IMR-90 (cell line): ENCODE results near the gene DOCK2. TPM values are rescaled to one million over a fixed set of nuclear protein-coding genes. Genes with fewer than 3 reads are reported as not detected.
A peak's percentile ranks its signal among the peaks of the same experiment; 100 is the strongest.

Experiments
- ATAC-seq: fragments of 200-7000 bp; cut with Tn5 transposase; 2 replicates; pipeline ENCODE4 v1.9.1; 2020; ENCODE audit warnings: low read depth, mild to moderate bottlenecking, moderate library complexity
- BruUV-seq: library from RNA; stranded (reverse); fragments of 400-500 nt; replicated peaks from 2 replicates; lab custom pipeline; 2021; lab: Mats Ljungman, UMichigan
- CTCF ChIA-PET: fragments of 300-600 bp; formaldehyde crosslinking; extraction: SDS; loops from one replicate; lab custom pipeline; 2021; ENCODE audit warnings: antibody characterized with exemption; lab: Yijun Ruan, JAX
- POLR2A ChIA-PET: fragments of 300-600 bp; sonication (Branson Sonifier 250); formaldehyde crosslinking; loops from one replicate; lab custom pipeline; 2022; ENCODE audit warnings: antibody characterized with exemption; ENCODE audit not compliant: unreplicated experiment; lab: Charles Lee
- DNase-seq: peaks from one replicate; pipeline ENCODE4 v3.0.0; 2013
- H2AFZ ChIP-seq: replicated peaks from 2 replicates; pipeline ENCODE3; 2013; ENCODE audit warnings: low read length, mild to moderate bottlenecking; ENCODE audit not compliant: poor library complexity
- H2AK5ac ChIP-seq: 2 replicates; pipeline ENCODE4 v1.6.1; 2013; ENCODE audit warnings: low read depth, low read length, inconsistent platforms
- H2AK9ac ChIP-seq: replicated peaks from 2 replicates; pipeline ENCODE3; 2013; ENCODE audit warnings: mild to moderate bottlenecking, low read depth, low read length, moderate library complexity; ENCODE audit not compliant: poor library complexity
- H2BK120ac ChIP-seq: 2 replicates; pipeline ENCODE4 v1.6.1; 2013; ENCODE audit warnings: low read depth, low read length, inconsistent platforms
- H2BK15ac ChIP-seq: 3 replicates; pipeline ENCODE4 v1.6.1; 2013; ENCODE audit warnings: low read depth, low read length, inconsistent platforms
- H2BK20ac ChIP-seq: 2 replicates; pipeline ENCODE4 v1.6.1; 2013; ENCODE audit warnings: low read depth, mild to moderate bottlenecking, inconsistent platforms, low read length, moderate library complexity
- H2BK5ac ChIP-seq: 2 replicates; pipeline ENCODE4 v1.6.1; 2013; ENCODE audit warnings: mild to moderate bottlenecking, low read depth, low read length, inconsistent platforms; ENCODE audit not compliant: poor library complexity, severe bottlenecking
- H3K14ac ChIP-seq: replicated peaks from 2 replicates; pipeline ENCODE4 v1.6.1; 2013; ENCODE audit warnings: low read depth, low read length, inconsistent platforms
- H3K18ac ChIP-seq: 2 replicates; pipeline ENCODE4 v1.6.1; 2013; ENCODE audit warnings: low read depth, low read length, control low read depth
- H3K23ac ChIP-seq: 2 replicates; pipeline ENCODE4 v1.6.1; 2013; ENCODE audit warnings: low read depth, low read length, inconsistent platforms
- H3K27ac ChIP-seq: 2 replicates; pipeline ENCODE4 v1.5.1; 2013; ENCODE audit warnings: mild to moderate bottlenecking, control low read depth, low read length; ENCODE audit not compliant: insufficient read depth
- H3K27me3 ChIP-seq: 2 replicates; pipeline ENCODE4 v1.6.1; 2013; ENCODE audit warnings: low read length; ENCODE audit not compliant: control insufficient read depth, insufficient read depth
- H3K36me3 ChIP-seq: 2 replicates; pipeline ENCODE4 v1.6.1; 2013; ENCODE audit warnings: low read length, mixed read lengths; ENCODE audit not compliant: control insufficient read depth, insufficient read depth
- H3K4ac ChIP-seq: 2 replicates; pipeline ENCODE4 v1.6.1; 2013; ENCODE audit warnings: low read depth, low read length, inconsistent platforms
- H3K4me1 ChIP-seq: 2 replicates; pipeline ENCODE4 v1.6.1; 2013; ENCODE audit warnings: low read length, mixed read lengths; ENCODE audit not compliant: control insufficient read depth, insufficient read depth
- H3K4me2 ChIP-seq: 2 replicates; pipeline ENCODE4 v1.6.1; 2013; ENCODE audit warnings: low read depth, mild to moderate bottlenecking, control low read depth, low read length, moderate library complexity
- H3K4me3 ChIP-seq: 2 replicates; pipeline ENCODE4 v1.5.1; 2013; ENCODE audit warnings: low read depth, mild to moderate bottlenecking, control low read depth, low read length, moderate library complexity; ENCODE audit not compliant: insufficient read depth
- H3K56ac ChIP-seq: 2 replicates; pipeline ENCODE4 v1.6.1; 2013; ENCODE audit warnings: low read length, inconsistent platforms; ENCODE audit not compliant: insufficient read depth; ENCODE audit errors: extremely low read depth
- H3K79me1 ChIP-seq, 2 experiments: 2 replicates each; pipeline ENCODE4 v1.6.1; 2013; ENCODE audit warnings: low read length in 2 of 2, inconsistent platforms in 1 of 2, low read depth in 1 of 2
- H3K9ac ChIP-seq: 2 replicates; pipeline ENCODE4 v1.6.1; 2013; ENCODE audit warnings: low read depth, low read length, control low read depth
- H3K9me1 ChIP-seq: 2 replicates; pipeline ENCODE4 v1.6.1; 2013; ENCODE audit warnings: low read length, inconsistent platforms; ENCODE audit not compliant: insufficient read depth
- H3K9me3 ChIP-seq: 2 replicates; pipeline ENCODE4 v1.6.1; 2013; ENCODE audit warnings: low read length; ENCODE audit not compliant: control insufficient read depth, insufficient read depth
- H4K20me1 ChIP-seq: 2 replicates; pipeline ENCODE4 v1.6.1; 2013; ENCODE audit warnings: low read length, inconsistent platforms; ENCODE audit not compliant: insufficient read depth
- H4K5ac ChIP-seq: 2 replicates; pipeline ENCODE4 v1.6.1; 2013; ENCODE audit warnings: mild to moderate bottlenecking, low read depth, low read length, control low read depth
- H4K8ac ChIP-seq, 2 experiments: 2 replicates each; pipeline ENCODE4 v1.6.1; 2013; ENCODE audit warnings: low read depth in 2 of 2, low read length in 2 of 2, control low read depth in 1 of 2, inconsistent platforms in 1 of 2
- H4K91ac ChIP-seq: 2 replicates; pipeline ENCODE4 v1.6.1; 2013; ENCODE audit warnings: low read depth, low read length, inconsistent platforms; ENCODE audit not compliant: insufficient read depth
- CEBPB ChIP-seq: IDR thresholded peaks from 2 replicates; pipeline ENCODE4 v1.6.1; 2012; ENCODE audit warnings: low read depth, low read length, improper control_type of control experiment
- FOS ChIP-seq: fragments of 150-350 bp; IDR thresholded peaks from 2 replicates; pipeline ENCODE4 v1.6.1; 2016; ENCODE audit warnings: low read depth, low read length
- MAFK ChIP-seq: IDR thresholded peaks from 2 replicates; pipeline ENCODE4 v1.6.1; 2012; ENCODE audit warnings: low read depth, low read length, improper control_type of control experiment
- MAZ ChIP-seq: IDR thresholded peaks from 2 replicates; pipeline ENCODE4 v1.6.1; 2012; ENCODE audit warnings: low read depth, mild to moderate bottlenecking, low read length, improper control_type of control experiment, moderate library complexity, borderline replicate concordance
- NFE2L2 ChIP-seq: fragments of 150-350 bp; IDR thresholded peaks from 2 replicates; pipeline ENCODE4 v1.6.1; 2016; ENCODE audit warnings: low read depth, mild to moderate bottlenecking, low read length
- RAD21 ChIP-seq: IDR thresholded peaks from 2 replicates; pipeline ENCODE4 v1.6.1; 2012; ENCODE audit warnings: low read length, improper control_type of control experiment
- RCOR1 ChIP-seq: IDR thresholded peaks from 2 replicates; pipeline ENCODE4 v1.6.1; 2012; ENCODE audit warnings: mild to moderate bottlenecking, low read length, improper control_type of control experiment; ENCODE audit not compliant: insufficient replicate concordance
- RFX5 ChIP-seq: IDR thresholded peaks from 2 replicates; pipeline ENCODE4 v1.8.0; 2012; ENCODE audit warnings: low read depth, mild to moderate bottlenecking, low read length, moderate library complexity
- SMC3 ChIP-seq: fragments of 150-350 bp; IDR thresholded peaks from 2 replicates; pipeline ENCODE4 v1.6.1; 2016; ENCODE audit warnings: low read depth, mild to moderate bottlenecking, antibody characterized with exemption, low read length, moderate library complexity
- WGBS, 2 experiments: methylation state at CpG; one replicate each; pipeline versions ENCODE4 v1.1.5 to v1.1.7; 2013; ENCODE audit warnings: missing lambda C conversion rate in 2 of 2; ENCODE audit not compliant: insufficient read length in 1 of 2; ENCODE audit errors: extremely low coverage in 2 of 2; 5-methylcytosine and 5-hydroxymethylcytosine counted together
- dilution Hi-C: fragments of 300-500 bp; cut with HindIII; formaldehyde crosslinking; loops from one replicate; pipeline ENCODE4 v1.14.3; 2018; ENCODE audit warnings: low sequenced_read_pairs; ENCODE audit not compliant: unreplicated experiment
- in situ Hi-C: fragments of 300-500 bp; cut with MboI; formaldehyde crosslinking; loops from 3 replicates; pipeline ENCODE4 v1.14.3; 2019; ENCODE audit warnings: low sequenced_read_pairs, inconsistent platforms, mixed read lengths
- intact Hi-C: fragments of 100-400 bp; cut with micrococcal nuclease; formaldehyde crosslinking; loops from 2 replicates; pipeline ENCODE4 v1.10.0; 2022
- polyA plus RNA-seq, 3 experiments: library from polyadenylated mRNA; depleted of rRNA; stranded (reverse); fragments of >200 nt; gene quantifications; 2 replicates each; pipeline ENCODE4 v1.2.3, GENCODE V29; 2012; ENCODE audit warnings: low replicate concordance in 1 of 3
- total RNA-seq: library from RNA; depleted of rRNA; stranded (reverse); fragments of >200 nt; gene quantifications from 2 replicates; pipeline ENCODE4 v1.2.3, GENCODE V29; 2012
- TF ChIP-seq, protein P1 (sequence below): fragments of 150-350 bp; IDR thresholded peaks from 2 replicates; pipeline ENCODE4 v1.6.1; 2017; ENCODE audit warnings: mild to moderate bottlenecking, antibody characterized with exemption, low read length, low read depth

The DOCK2 gene
- total and polyA plus RNA-seq, 2 of the 4 experiments (the other 2 are of a cell fraction): 0.72 to 3.0 TPM

- CTCF ChIA-PET: interaction anchor here (0.6 to 1.2 kb wide), 3 partner anchors 28 to 174 kb away, joined by 3 to 6 read pairs (median 3); partner anchors contain the start of gene INSYN2B
- peak overlapping the region; percentile 98; the same call in 1 of the 2 replicates for H2AK5ac ChIP-seq
- H4K20me1 ChIP-seq: no peaks in the 10 kb centered on the region
- H3K4ac ChIP-seq: peak overlapping the region; percentile 95
- peak overlapping the region; percentile 91 for H3K14ac ChIP-seq
- peak overlapping the region; percentile 93; the same call in 1 of the 2 replicates for H4K91ac ChIP-seq
- no peak overlapping the region for H2AK9ac ChIP-seq
- no peak overlapping the region for H2AFZ ChIP-seq
- peak overlapping the region; percentile 94 for H2BK120ac ChIP-seq
- POLR2A ChIA-PET: no interaction called here
- in situ Hi-C loops: no loop called here
- H3K79me1 ChIP-seq: peaks cover 0 to 3% of the 10 kb centered on the region in 2 experiments; a peak in 1 of 4 replicates
- BruUV-seq: no TSS peak
- H2BK5ac ChIP-seq: no peak overlapping the region
- H4K8ac ChIP-seq: peak overlapping the region; percentile 76 to 91
- H3K23ac ChIP-seq: peak overlapping the region; percentile 62; the same call in 1 of the 2 replicates
- 0 out of 2 replicates have a peak overlapping the region, but pooled peaks have one; percentile 22 for H3K56ac ChIP-seq
- H3K9ac ChIP-seq: no peak overlapping the region
- ATAC-seq (no peak), DNase-seq (no peak)
- intact Hi-C loops: loop anchor here (10.0 kb wide), 3 partner anchors 139 to 1231 kb away; partner anchors contain the start of genes PANK3 and SPDL1
- peak overlapping the region; percentile 97 for H2BK20ac ChIP-seq
- no peaks in the 10 kb centered on the region for H3K27me3 ChIP-seq
- peak overlapping the region; percentile 77; the same call in 2 of the 3 replicates for H2BK15ac ChIP-seq
- no peak overlapping the region for H3K4me3 ChIP-seq
- TF ChIP-seq NFE2L2 (no peak), SMC3 (no peak), RAD21 (no peak), MAZ (no peak), CEBPB (no peak), MAFK (no peak), RCOR1 (no peak), RFX5 (no peak), FOS (no peak)
- TF ChIP-seq, protein P1, sequence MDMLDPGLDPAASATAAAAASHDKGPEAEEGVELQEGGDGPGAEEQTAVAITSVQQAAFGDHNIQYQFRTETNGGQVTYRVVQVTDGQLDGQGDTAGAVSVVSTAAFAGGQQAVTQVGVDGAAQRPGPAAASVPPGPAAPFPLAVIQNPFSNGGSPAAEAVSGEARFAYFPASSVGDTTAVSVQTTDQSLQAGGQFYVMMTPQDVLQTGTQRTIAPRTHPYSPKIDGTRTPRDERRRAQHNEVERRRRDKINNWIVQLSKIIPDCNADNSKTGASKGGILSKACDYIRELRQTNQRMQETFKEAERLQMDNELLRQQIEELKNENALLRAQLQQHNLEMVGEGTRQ: no peak
- H3K9me1 ChIP-seq: peaks cover 9% of the 10 kb centered on the region
- H3K4me2 ChIP-seq: no peak overlapping the region
- peak overlapping the region; percentile 91; the same call in 1 of the 2 replicates for H3K18ac ChIP-seq
- no peak overlapping the region for H3K27ac ChIP-seq
- no peak overlapping the region for H4K5ac ChIP-seq
- H3K4me1 ChIP-seq: peaks cover 16% of the 10 kb centered on the region
- no CpG with 5 or more reads among the region's 6 CpGs for WGBS, 2 experiments
- H3K36me3 ChIP-seq: no peaks in the 10 kb centered on the region
- dilution Hi-C loops: no loop called here
- H3K9me3 ChIP-seq: no peaks in the 10 kb centered on the region
Measured at GRCh38 chr5:169805937-169806700, 169.0 kb downstream of the DOCK2 start.
